ENCODE measurements around the gene TRIM50.
"Not testable (repeated sequence)": the region's sequence is repeated elsewhere in the genome, so short reads cannot be mapped to it uniquely, and the experiment has no call there.

TRIM50 gene

GRCh38 chr7:73314271-73314670 is 13.6 kb downstream of the TRIM50 start:
- no peak for DNase-seq (ENCODE audit: low read depth)

GRCh38 chr7:73313521-73313906 is 14.4 kb downstream of the TRIM50 start:
- DNase-seq (ENCODE audit: low read depth), result no peak

- DNase-seq (ENCODE audit: low read depth), result no peak
These were observed 14.9 kb downstream of the TRIM50 start for GRCh38 chr7:73312831-73313520.

DNA sequence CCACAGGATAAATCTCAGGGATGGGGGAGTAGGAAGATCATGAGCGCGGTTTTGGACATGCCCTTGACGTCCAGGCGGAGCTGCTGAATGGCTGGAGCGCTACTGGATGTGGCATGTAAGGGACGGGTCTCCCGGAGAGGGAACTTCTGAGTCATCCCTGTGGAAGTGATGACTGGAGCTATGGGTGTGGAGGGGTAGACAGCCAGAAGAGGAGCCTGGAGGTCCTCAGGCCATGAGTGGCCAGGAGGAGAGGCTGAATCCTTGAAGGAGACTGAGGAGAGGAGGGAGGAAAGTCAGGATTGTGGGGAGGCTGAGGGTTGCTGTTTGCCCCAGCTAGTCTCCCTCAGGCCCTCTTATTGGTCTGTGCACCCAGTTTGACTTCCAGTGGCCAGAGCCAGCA is 16.5 kb downstream of the TRIM50 start:
- DNase-seq (ENCODE audit: low read depth), result not testable (repeated sequence)

GRCh38 chr7:73308665-73309214 is 19.1 kb downstream of the TRIM50 start, which contains the start of gene NSUN5:
TSS of gene NSUN5 (minus strand) at chr7:73308826. CDS start at chr7:73308790, 36 bp downstream.
- peak; percentile 88 for DNase-seq (ENCODE audit: low read depth)

DNA sequence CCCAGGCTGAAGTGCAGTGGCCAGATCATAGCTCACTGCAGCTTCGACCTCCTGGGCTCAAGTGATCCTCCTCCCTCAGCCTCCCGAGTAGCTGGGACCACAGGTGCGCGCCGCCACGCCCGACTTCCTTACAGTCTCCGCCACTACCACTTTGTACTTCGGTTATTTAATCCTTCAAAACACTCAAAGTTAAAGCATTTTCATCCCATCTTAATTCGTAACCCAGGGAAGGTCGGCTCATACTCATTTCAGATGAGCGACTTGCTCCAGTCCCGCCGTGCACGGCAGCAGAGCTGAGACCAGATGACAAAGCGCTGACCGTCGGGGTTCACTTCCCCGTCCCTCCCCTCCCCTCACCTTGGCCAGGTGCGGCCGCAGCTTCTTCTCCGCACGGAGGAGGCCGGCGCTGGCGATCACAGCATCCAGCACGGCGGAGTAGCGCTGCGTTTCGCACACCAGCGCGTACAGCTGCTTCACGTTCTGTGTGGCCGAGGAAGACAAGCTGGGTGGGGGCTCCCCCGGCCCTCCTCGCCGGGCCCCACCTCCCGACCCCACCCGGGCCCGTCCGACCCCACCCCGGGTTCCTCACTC is 19.7 kb downstream of the TRIM50 start:
- no peak for DNase-seq (ENCODE audit: low read depth)

DNA sequence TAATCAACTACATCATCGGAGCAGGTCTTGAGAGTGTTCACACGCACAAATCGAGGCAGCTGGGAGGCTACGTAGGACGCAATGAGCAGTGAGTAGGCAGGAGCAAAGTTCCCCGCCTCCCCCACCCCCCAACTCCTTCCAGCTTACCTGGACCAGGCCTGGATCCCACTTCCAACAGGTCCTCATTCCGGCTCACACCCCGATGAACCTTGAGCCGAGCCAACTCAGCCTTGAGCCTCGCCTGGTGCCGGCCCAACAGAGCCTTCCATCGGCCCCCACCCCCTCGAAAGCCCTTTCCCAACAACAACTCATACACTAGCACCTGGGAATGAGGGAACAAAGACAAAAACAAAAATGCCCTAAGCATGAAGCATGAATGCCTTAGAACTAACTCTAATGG is 20.4 kb downstream of the TRIM50 start:
- no peak for DNase-seq (ENCODE audit: low read depth)

GRCh38 chr7:73304612-73305387 is 23.1 kb downstream of the TRIM50 start:
- not testable (repeated sequence) for DNase-seq (ENCODE audit: low read depth)

DNA sequence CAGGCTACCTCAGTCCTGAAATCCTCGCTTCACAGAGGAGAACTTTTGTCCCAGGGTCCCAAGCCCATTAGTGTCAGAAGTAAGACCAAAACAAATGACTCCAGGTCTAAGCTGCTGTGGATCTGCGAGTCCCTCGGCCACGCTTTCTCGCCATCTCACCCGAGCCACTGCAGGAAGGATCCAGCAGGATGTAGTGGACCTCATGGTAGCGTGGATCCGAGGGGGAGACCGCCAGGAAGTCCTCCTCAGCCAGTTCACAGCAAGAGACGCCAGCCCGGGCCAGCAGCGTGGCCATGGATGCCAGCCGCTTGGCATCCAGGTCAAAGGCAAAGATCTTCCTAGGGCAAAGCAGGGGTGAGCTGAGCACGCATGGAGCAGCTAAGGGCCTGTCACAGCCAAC is 23.8 kb downstream of the TRIM50 start:
- DNase-seq (ENCODE audit: low read depth), result no peak

GRCh38 chr7:73303546-73303945 is 24.3 kb downstream of the TRIM50 start:
- no peak for DNase-seq (ENCODE audit: low read depth)

- not testable (repeated sequence) for DNase-seq (ENCODE audit: low read depth)
These were observed 25.0 kb downstream of the TRIM50 start for GRCh38 chr7:73302846-73303245.

- DNase-seq (ENCODE audit: low read depth), result not testable (repeated sequence)
These were observed 26.8 kb downstream of the TRIM50 start for GRCh38 chr7:73301108-73301507.

DNA sequence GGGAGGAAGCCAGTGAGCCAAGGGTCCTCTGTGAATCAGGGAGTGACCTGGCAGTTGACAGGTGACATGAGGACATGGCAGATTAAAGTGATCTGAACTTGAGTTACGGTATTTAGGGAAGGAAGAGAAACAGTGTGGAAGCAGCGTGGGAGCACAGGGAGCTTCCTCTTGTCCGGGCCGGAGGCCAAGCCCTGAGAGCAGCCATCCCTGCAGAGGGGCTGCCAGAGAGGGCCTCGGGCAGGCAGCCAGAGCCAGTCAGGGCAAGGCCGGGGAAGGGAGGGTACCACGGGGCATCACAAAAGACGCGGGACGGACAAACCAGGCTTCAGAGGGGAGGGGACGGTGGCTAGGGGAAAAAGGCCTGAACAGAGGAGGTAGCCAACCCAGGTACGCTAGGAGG is 28.1 kb downstream of the TRIM50 start:
- DNase-seq (ENCODE audit: low read depth), result not testable (repeated sequence)

- DNase-seq (ENCODE audit: low read depth), result not testable (repeated sequence)
These were observed 30.2 kb downstream of the TRIM50 start for GRCh38 chr7:73297706-73298105.

DNA sequence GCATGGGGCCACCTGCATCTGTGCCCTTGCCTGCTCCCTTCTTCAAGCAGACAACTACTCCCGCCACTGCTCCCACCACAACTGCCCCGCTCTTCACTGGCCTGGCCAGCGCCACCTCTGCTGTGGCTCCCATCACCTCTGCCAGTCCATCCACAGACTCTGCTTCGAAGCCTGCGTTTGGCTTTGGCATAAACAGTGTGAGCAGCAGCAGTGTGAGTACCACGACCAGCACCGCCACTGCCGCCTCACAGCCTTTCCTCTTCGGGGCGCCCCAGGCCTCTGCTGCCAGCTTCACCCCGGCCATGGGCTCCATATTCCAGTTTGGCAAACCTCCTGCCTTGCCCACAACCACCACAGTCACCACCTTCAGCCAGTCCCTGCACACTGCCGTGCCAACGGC is 30.6 kb downstream of the TRIM50 start:
- not testable (repeated sequence) for DNase-seq (ENCODE audit: low read depth)

- DNase-seq (ENCODE audit: low read depth), result not testable (repeated sequence)
These were observed 50.7 kb downstream of the TRIM50 start for GRCh38 chr7:73277210-73277609.

- DNase-seq (ENCODE audit: low read depth), result not testable (repeated sequence)
These were observed 60.1 kb downstream of the TRIM50 start for GRCh38 chr7:73267813-73268212.

DNA sequence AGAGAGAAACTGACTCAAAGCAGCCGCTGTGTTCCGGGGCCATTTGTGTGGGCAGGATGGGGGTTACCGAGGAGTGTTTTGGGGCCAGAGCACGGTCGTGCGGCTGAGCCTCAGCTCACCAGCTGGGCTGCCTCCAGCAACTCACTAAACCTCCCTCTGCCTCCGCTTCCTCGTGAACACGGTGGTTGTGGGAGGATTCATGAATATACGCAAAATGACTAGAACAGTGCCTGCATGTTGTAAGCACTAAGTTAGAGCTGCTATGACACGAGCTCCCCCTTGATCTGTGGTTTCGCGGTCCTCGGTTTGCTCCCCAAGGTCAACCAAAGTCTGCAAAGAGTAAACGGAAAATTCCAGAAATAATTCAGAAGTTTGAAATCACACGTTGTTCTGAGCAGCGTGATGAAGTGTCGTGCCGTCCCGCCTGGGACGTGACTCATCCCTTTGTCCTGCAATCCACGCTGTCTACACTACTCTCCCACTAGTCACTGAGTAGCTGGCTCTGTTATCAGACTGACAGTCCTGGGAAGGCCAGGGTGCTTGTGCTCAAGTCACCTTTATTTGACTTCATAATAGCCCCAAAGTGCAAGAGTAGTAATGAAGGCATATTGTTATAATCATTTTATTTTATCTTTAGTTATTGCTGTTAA is 61.0 kb downstream of the TRIM50 start:
- DNase-seq (ENCODE audit: low read depth), result not testable (repeated sequence)

All from activated T-cell treated with anti-CD3 and anti-CD28 coated beads for 48 hours (primary cell).